Measurements from ENCODE around the gene SMIM5.

GRCh38 chr17:75645889-75646637 is 12.8 kb downstream of the SMIM5 start:
- no peak for TF ChIP-seq EZH2 (IDR thresholded peaks at IDR 0.05; ENCODE audit: low read length)
- no peak for TF ChIP-seq CTCF (optimal IDR thresholded peaks at IDR 0.05 in 1 of 3, IDR thresholded peaks at IDR 0.05 in 1 of 3, conservative IDR thresholded peaks at IDR 0.05 in 1 of 3; ENCODE audit: extremely low read depth in 1 of 3, insufficient read depth in 2 of 3, low read length in 3 of 3)

Measured in keratinocyte (primary cell).